Measurements from ENCODE around the gene CD99.

- TF ChIP-seq SP1 (CRISPR knock-in tag; IDR thresholded peaks at IDR 0.05): no peak
- no peak for TF ChIP-seq ELF4 (CRISPR knock-in tag; IDR thresholded peaks at IDR 0.05)
- TF ChIP-seq JUN (IDR thresholded peaks at IDR 0.05; ENCODE audit: borderline replicate concordance, low read depth, low read length): no peak
- TF ChIP-seq JUN (CRISPR knock-in tag; IDR thresholded peaks at IDR 0.05; ENCODE audit: borderline replicate concordance): no peak
- TF ChIP-seq CTCF (IDR thresholded peaks at IDR 0.05 in 2 of 3, conservative IDR thresholded peaks at IDR 0.05 in 1 of 3; ENCODE audit: insufficient read depth in 2 of 3, low read depth in 1 of 3, low read length in 3 of 3): no peak
Measured at GRCh38 chrX:2781226-2781571, 90.1 kb downstream of the CD99 start.
